SK-N-SH (cell line): ENCODE measurements around the gene TSPO2. TPM values are rescaled to one million over a fixed set of nuclear protein-coding genes. Genes with fewer than 3 reads are reported as not detected.

Experiments used
- CTCF ChIA-PET: fragments of 300-600, 350-600 bp; formaldehyde crosslinking; extraction: SDS; loops from one replicate; lab custom pipeline; 2021; lab: Yijun Ruan, JAX
- POLR2A ChIA-PET: fragments of 350-600 bp; sonication (Branson Sonifier 250); formaldehyde crosslinking; extraction: SDS; loops from one replicate; lab custom pipeline; 2020; ENCODE audit warnings: antibody characterized with exemption, inconsistent platforms; lab: Yijun Ruan, JAX
- DNase-seq: peaks from one replicate; pipeline ENCODE4 v3.0.0; 2012
- H2AFZ ChIP-seq: fragments of 200-600 bp; sonication (generic); 2 replicates; pipeline ENCODE4 v1.8.1; 2016; ENCODE audit warnings: antibody characterized with exemption, mild to moderate bottlenecking, low read depth
- H3F3A ChIP-seq: fragments of 200-600 bp; sonication (generic); replicated peaks from 2 replicates; pipeline ENCODE3; 2016; ENCODE audit warnings: antibody characterized with exemption, mild to moderate bottlenecking; ENCODE audit not compliant: insufficient read depth
- H3K27ac ChIP-seq, 2 experiments: fragments of 200-500 bp in 1 of 2; fragments of 200-600 bp in 1 of 2; sonication (Bioruptor generic) in 1 of 2; sonication (generic), shearing (Covaris generic) in 1 of 2; 2 replicates each; pipeline versions ENCODE4 v1.5.1 to v1.6.1; 2014 to 2016; ENCODE audit warnings: low read depth in 2 of 2, inconsistent platforms in 1 of 2, low read length in 1 of 2, mild to moderate bottlenecking in 1 of 2, mixed read lengths in 1 of 2
- H3K27me3 ChIP-seq: fragments of 200-600 bp; sonication (generic), shearing (Covaris generic); 2 replicates; pipeline ENCODE4 v1.6.1; 2016; ENCODE audit warnings: mixed run types; ENCODE audit not compliant: insufficient read depth
- H3K36me3 ChIP-seq, 2 experiments: fragments of 200-500 bp in 1 of 2; fragments of 200-600 bp in 1 of 2; sonication (Bioruptor generic) in 1 of 2; sonication (generic) in 1 of 2; replicated peaks in 1 of 2; 2 replicates each; pipeline versions ENCODE3 to v1.5.1; 2014 to 2016; ENCODE audit warnings: low read length in 1 of 2, mild to moderate bottlenecking in 1 of 2; ENCODE audit not compliant: insufficient read depth in 2 of 2, control insufficient read depth in 1 of 2
- H3K4me1 ChIP-seq, 2 experiments: fragments of 200-500 bp in 1 of 2; fragments of 200-600 bp in 1 of 2; sonication (Bioruptor generic) in 1 of 2; sonication (generic), shearing (Covaris generic) in 1 of 2; 2 replicates each; pipeline versions ENCODE4 v1.5.1 to v1.6.1; 2014 to 2016; ENCODE audit warnings: low read depth in 1 of 2, low read length in 1 of 2, mixed run types in 1 of 2; ENCODE audit not compliant: insufficient read depth in 2 of 2, control insufficient read depth in 1 of 2
- H3K4me2 ChIP-seq: fragments of 200-600 bp; sonication (generic), shearing (Covaris generic); 2 replicates; pipeline ENCODE4 v1.6.1; 2017; ENCODE audit warnings: mixed run types
- H3K4me3 ChIP-seq, 2 experiments: fragments of 200-500 bp in 1 of 2; fragments of 200-600 bp in 1 of 2; sonication (Bioruptor generic) in 1 of 2; sonication (generic), shearing (Covaris generic) in 1 of 2; 2 replicates each; pipeline versions ENCODE4 v1.5.1 to v1.8.1; 2014 to 2016; ENCODE audit warnings: low read depth in 2 of 2, inconsistent platforms in 1 of 2, low read length in 1 of 2, mild to moderate bottlenecking in 1 of 2, mixed read lengths in 1 of 2, moderate library complexity in 1 of 2
- H3K79me2 ChIP-seq: fragments of 200-600 bp; sonication (generic); 2 replicates; pipeline ENCODE4 v1.8.1; 2017; ENCODE audit warnings: mild to moderate bottlenecking; ENCODE audit not compliant: insufficient read depth
- H3K9ac ChIP-seq: fragments of 200-600 bp; sonication (generic); 2 replicates; pipeline ENCODE4 v1.6.1; 2017; ENCODE audit warnings: mixed run types
- H3K9me2 ChIP-seq: fragments of 200-600 bp; sonication (generic); 2 replicates; pipeline ENCODE4 v1.6.1; 2017; ENCODE audit warnings: mixed run types
- H3K9me3 ChIP-seq: fragments of 200-600 bp; sonication (generic); 2 replicates; pipeline ENCODE4 v1.6.1; 2017; ENCODE audit warnings: mixed run types, mild to moderate bottlenecking, moderate library complexity
- H4K20me1 ChIP-seq: fragments of 200-600 bp; sonication (generic); 2 replicates; pipeline ENCODE4 v1.6.1; 2017; ENCODE audit warnings: mild to moderate bottlenecking, mixed run types; ENCODE audit not compliant: insufficient read depth
- CHD2 ChIP-seq: fragments of 150-350 bp; IDR thresholded peaks from 2 replicates; pipeline ENCODE4 v1.6.1; 2018; ENCODE audit warnings: low read length; ENCODE audit not compliant: partially characterized antibody
- CTCF ChIP-seq: fragments of 200-600 bp; sonication (generic); IDR thresholded peaks from 2 replicates; pipeline ENCODE4 v1.6.1; 2017; ENCODE audit warnings: antibody characterized with exemption, mild to moderate bottlenecking, moderate library complexity
- GABPA ChIP-seq: IDR thresholded peaks from 2 replicates; pipeline ENCODE4 v1.4.0; 2012; ENCODE audit warnings: low read depth, mild to moderate bottlenecking
- MAX ChIP-seq: IDR thresholded peaks from 2 replicates; pipeline ENCODE4 v1.4.0; 2012; ENCODE audit warnings: low read depth
- MEF2A ChIP-seq: IDR thresholded peaks from 2 replicates; pipeline ENCODE4 v1.4.0; 2012; ENCODE audit warnings: low read depth, borderline replicate concordance
- MXI1 ChIP-seq: IDR thresholded peaks from 2 replicates; pipeline ENCODE4 v1.6.1; 2012; ENCODE audit warnings: mild to moderate bottlenecking, low read depth, low read length, improper control_type of control experiment
- NRF1 ChIP-seq: IDR thresholded peaks from 2 replicates; pipeline ENCODE4 v1.6.1; 2012; ENCODE audit warnings: low read depth, mild to moderate bottlenecking, low read length
- POLR2AphosphoS5 ChIP-seq: IDR thresholded peaks from 2 replicates; pipeline ENCODE4 v1.6.1; 2012; ENCODE audit warnings: low read depth, low read length
- RCOR1 ChIP-seq: fragments of 150-350 bp; IDR thresholded peaks from 2 replicates; pipeline ENCODE4 v1.6.1; 2017; ENCODE audit warnings: antibody characterized with exemption, low read length
- SIN3A ChIP-seq: IDR thresholded peaks from 2 replicates; pipeline ENCODE4 v1.6.1; 2012; ENCODE audit warnings: low read depth, mild to moderate bottlenecking, low read length, moderate library complexity, borderline replicate concordance
- TAF1 ChIP-seq: IDR thresholded peaks from 2 replicates; pipeline ENCODE4 v1.6.1; 2012; ENCODE audit warnings: low read depth, mild to moderate bottlenecking, low read length, moderate library complexity, borderline replicate concordance
- USF1 ChIP-seq: IDR thresholded peaks from 2 replicates; pipeline ENCODE4 v1.4.0; 2012; ENCODE audit warnings: low read depth, borderline replicate concordance
- YY1 ChIP-seq: IDR thresholded peaks from 2 replicates; pipeline ENCODE4 v1.4.0; 2012; ENCODE audit warnings: low read depth, mild to moderate bottlenecking
- WGBS: methylation state at CpG from one replicate; pipeline ENCODE4 v1.1.6; 2017; ENCODE audit warnings: low lambda C conversion rate; 5-methylcytosine and 5-hydroxymethylcytosine counted together
- polyA plus RNA-seq, 3 experiments: library from polyadenylated mRNA; depleted of rRNA; stranded (reverse); fragments of >200 nt; gene quantifications; 2 replicates each; pipeline ENCODE4 v1.2.3, GENCODE V29; 2012

TSPO2 gene
- polyA plus RNA-seq, 1 of the 3 experiments (the other 2 are of a cell fraction), result not detected

- Histone ChIP-seq H3K4me3 (peak overlapping the region; percentile 90 to 99), H3F3A (peaks cover 22% of the 10 kb centered on the region), H4K20me1 (peaks cover 46% of the 10 kb centered on the region), H3K36me3 (peaks cover 17 to 35% of the 10 kb centered on the region in 2 experiments), H2AFZ (peak overlapping the region; percentile 26; the same call in 1 of the 2 replicates), H3K4me1 (peaks cover 20 to 23% of the 10 kb centered on the region in 2 experiments), H3K79me2 (peaks cover 67% of the 10 kb centered on the region), H3K9ac (peak overlapping the region; percentile 99), H3K27me3 (no peaks in the 10 kb centered on the region), H3K4me2 (peak overlapping the region; percentile 79), H3K27ac (peak overlapping the region; percentile 98 to 99), H3K9me3 (no peaks in the 10 kb centered on the region), H3K9me2 (no peaks in the 10 kb centered on the region)
- TF ChIP-seq CHD2, result peak; percentile 57
- TF ChIP-seq POLR2AphosphoS5, result peak; percentile 88
- peak; percentile 15; the same call in 1 of the 2 replicates for TF ChIP-seq MEF2A
- TF ChIP-seq SIN3A, result 0 out of 2 replicates have a peak, but pooled peaks have one; percentile 12
- TF ChIP-seq NRF1, result no peak
- peak; percentile 57 for TF ChIP-seq GABPA
- TF ChIP-seq MAX, result 0 out of 2 replicates have a peak, but pooled peaks have one; percentile 10
- TF ChIP-seq RCOR1, result no peak
- 0 out of 2 replicates have a peak, but pooled peaks have one; percentile 19 for TF ChIP-seq YY1
- no peak for TF ChIP-seq USF1
- no peak for TF ChIP-seq MXI1
- TF ChIP-seq CTCF, result peak; percentile 27
- 0 out of 2 replicates have a peak, but pooled peaks have one; percentile 44 for TF ChIP-seq TAF1
- ChIA-PET POLR2A (interaction anchor here (0.8 to 1.4 kb wide), 2 partner anchors 10 to 51 kb away, joined by 3 to 6 read pairs; no protein-coding TSS in a partner anchor), CTCF (no interaction called here)
- 0% methylated on average over 6 of the region's 74 CpGs for WGBS
- DNase-seq, result peak; percentile 91
These were observed 31.1 kb downstream of the TSPO2 start for GRCh38 chr6:41073203-41073967.
